ENCODE measurements around the gene PLEKHM2.

Gene PLEKHM2

GRCh38 chr1:15724949-15725880, 41.1 kb downstream of the PLEKHM2 start:
- H3K4me2 ChIP-seq (ENCODE audit: low read length) = no peak overlapping the region
- H3K79me2 ChIP-seq = no peaks in the 10 kb centered on the region
- no peak overlapping the region for H3K4me3 ChIP-seq (ENCODE audit: low read depth, low read length)
- no peaks in the 10 kb centered on the region for H3K27me3 ChIP-seq (ENCODE audit: control insufficient read depth, insufficient read depth, low read length)
- TF ChIP-seq, protein P1, sequence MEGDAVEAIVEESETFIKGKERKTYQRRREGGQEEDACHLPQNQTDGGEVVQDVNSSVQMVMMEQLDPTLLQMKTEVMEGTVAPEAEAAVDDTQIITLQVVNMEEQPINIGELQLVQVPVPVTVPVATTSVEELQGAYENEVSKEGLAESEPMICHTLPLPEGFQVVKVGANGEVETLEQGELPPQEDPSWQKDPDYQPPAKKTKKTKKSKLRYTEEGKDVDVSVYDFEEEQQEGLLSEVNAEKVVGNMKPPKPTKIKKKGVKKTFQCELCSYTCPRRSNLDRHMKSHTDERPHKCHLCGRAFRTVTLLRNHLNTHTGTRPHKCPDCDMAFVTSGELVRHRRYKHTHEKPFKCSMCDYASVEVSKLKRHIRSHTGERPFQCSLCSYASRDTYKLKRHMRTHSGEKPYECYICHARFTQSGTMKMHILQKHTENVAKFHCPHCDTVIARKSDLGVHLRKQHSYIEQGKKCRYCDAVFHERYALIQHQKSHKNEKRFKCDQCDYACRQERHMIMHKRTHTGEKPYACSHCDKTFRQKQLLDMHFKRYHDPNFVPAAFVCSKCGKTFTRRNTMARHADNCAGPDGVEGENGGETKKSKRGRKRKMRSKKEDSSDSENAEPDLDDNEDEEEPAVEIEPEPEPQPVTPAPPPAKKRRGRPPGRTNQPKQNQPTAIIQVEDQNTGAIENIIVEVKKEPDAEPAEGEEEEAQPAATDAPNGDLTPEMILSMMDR (IDR thresholded peaks at IDR 0.05) = no peak
- no peaks in the 10 kb centered on the region for H3K9me3 ChIP-seq (ENCODE audit: control insufficient read depth, low read length)
- H3K9ac ChIP-seq = no peak overlapping the region
- no peaks in the 10 kb centered on the region for H3K36me3 ChIP-seq (ENCODE audit: control insufficient read depth, insufficient read depth, low read length)
- no peaks in the 10 kb centered on the region for H3K4me1 ChIP-seq
- no peak overlapping the region for H2AFZ ChIP-seq
- H3K27ac ChIP-seq = no peak overlapping the region

- no peaks in the 10 kb centered on the region for H3K9me3 ChIP-seq (ENCODE audit: control insufficient read depth, low read length)
- no peaks in the 10 kb centered on the region for H3K36me3 ChIP-seq (ENCODE audit: control insufficient read depth, insufficient read depth, low read length)
- TF ChIP-seq, protein P1 (IDR thresholded peaks at IDR 0.05) = no peak
- H3K4me1 ChIP-seq = no peaks in the 10 kb centered on the region
- H3K9ac ChIP-seq = no peak overlapping the region
- H3K4me3 ChIP-seq (ENCODE audit: low read depth, low read length) = no peak overlapping the region
- no peak overlapping the region for H3K27ac ChIP-seq
- no peak overlapping the region for H3K4me2 ChIP-seq (ENCODE audit: low read length)
- H3K27me3 ChIP-seq (ENCODE audit: control insufficient read depth, insufficient read depth, low read length) = no peaks in the 10 kb centered on the region
- no peaks in the 10 kb centered on the region for H3K79me2 ChIP-seq
- no peak overlapping the region for H2AFZ ChIP-seq
Observed at GRCh38 chr1:15726508-15726907, 42.4 kb downstream of the PLEKHM2 start.

DNA sequence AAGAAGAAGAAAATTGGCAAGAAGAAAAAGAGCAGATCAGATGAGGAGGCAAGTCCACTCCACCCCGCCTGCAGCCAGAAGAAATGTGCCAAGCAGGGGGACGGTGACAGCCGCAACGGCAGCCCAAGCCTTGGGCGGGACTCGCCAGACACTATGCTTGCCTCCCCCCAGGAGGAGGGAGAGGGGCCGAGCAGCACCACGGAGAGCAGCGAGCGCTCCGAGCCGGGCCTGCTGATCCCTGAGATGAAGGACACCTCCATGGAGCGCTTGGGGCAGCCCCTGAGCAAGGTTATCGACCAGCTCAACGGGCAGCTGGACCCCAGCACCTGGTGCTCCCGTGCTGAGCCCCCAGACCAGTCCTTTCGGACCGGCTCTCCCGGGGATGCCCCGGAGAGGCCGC, 42.9 kb downstream of the PLEKHM2 start:
- Histone ChIP-seq H2AFZ (no peak overlapping the region), H3K27me3 (ENCODE audit: control insufficient read depth, insufficient read depth, low read length) (no peaks in the 10 kb centered on the region), H3K9me3 (ENCODE audit: control insufficient read depth, low read length) (no peaks in the 10 kb centered on the region), H3K27ac (no peak overlapping the region), H3K4me3 (ENCODE audit: low read depth, low read length) (no peak overlapping the region), H3K36me3 (ENCODE audit: control insufficient read depth, insufficient read depth, low read length) (no peaks in the 10 kb centered on the region), H3K4me1 (no peaks in the 10 kb centered on the region), H3K9ac (no peak overlapping the region), H3K79me2 (no peaks in the 10 kb centered on the region), H3K4me2 (ENCODE audit: low read length) (no peak overlapping the region)
- TF ChIP-seq, protein P1 (IDR thresholded peaks at IDR 0.05) = no peak

- Histone ChIP-seq H3K4me2 (ENCODE audit: low read length) (no peak overlapping the region), H3K4me1 (no peaks in the 10 kb centered on the region), H3K79me2 (no peaks in the 10 kb centered on the region), H3K9me3 (ENCODE audit: control insufficient read depth, low read length) (no peaks in the 10 kb centered on the region), H3K9ac (no peak overlapping the region), H3K4me3 (ENCODE audit: low read depth, low read length) (no peak overlapping the region), H2AFZ (no peak overlapping the region), H3K36me3 (ENCODE audit: control insufficient read depth, insufficient read depth, low read length) (no peaks in the 10 kb centered on the region), H3K27me3 (ENCODE audit: control insufficient read depth, insufficient read depth, low read length) (no peaks in the 10 kb centered on the region), H3K27ac (no peak overlapping the region)
- TF ChIP-seq, protein P1 (IDR thresholded peaks at IDR 0.05) = no peak
Observed at GRCh38 chr1:15727424-15727823, 43.3 kb downstream of the PLEKHM2 start.
